ENCODE results near the gene ILKAP.

DNA sequence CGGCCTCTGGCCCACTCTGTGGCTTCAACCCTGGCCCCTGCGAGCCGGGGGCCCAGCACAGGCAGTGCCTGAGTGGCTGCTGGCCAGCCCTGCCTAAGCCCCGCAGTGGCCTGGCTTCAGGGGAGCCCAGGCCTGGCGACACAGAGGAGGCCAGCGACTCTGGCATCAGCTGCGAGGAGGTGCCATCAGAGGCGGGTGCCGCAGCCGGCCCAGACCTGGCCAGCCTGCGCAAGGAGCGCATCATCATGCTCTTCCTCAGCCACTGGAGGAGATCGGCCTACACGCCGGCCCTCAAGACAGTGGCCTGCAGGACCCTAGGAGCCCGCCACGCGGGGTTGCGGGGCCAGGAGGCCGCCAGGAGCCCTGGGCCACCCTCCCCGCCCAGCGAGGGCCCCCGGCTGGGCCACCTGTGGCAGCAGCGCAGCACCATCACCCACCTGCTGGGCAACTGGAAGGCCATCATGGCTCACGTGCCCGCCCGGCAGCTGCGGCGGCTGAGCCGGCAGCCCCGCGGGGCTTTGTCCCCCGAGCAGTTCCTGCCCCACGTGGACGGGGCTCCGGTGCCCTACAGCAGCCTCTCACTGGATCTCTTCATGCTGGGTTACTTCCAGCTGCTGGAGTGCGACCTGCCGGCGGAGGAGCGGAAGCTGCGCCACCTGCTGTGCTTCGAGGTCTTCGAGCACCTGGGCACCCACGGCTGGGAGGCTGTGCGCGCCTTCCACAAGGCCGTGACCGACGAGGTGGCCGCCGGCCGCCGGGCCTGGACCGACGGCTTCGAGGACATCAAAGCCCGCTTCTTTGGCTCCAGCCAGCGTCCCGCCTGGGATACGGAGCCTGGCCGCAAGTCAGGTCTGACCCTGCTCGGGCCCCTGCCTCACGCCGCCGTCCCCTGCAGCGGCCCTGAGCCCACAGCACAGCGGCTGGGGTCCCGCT is 72.5 kb downstream of the ILKAP start:
- no peak for TF ChIP-seq EZH2 (IDR thresholded peaks at IDR 0.05; ENCODE audit: insufficient read depth, poor library complexity, severe bottlenecking)
- TF ChIP-seq EZH2phosphoT487 (IDR thresholded peaks at IDR 0.05; ENCODE audit: insufficient read depth, low read depth), result no peak

Measured in GM23248 (cell line).